Measurements from ENCODE around the gene PTPRQ. TPM values are rescaled to one million over a fixed set of nuclear protein-coding genes. Genes with fewer than 3 reads are reported as not detected.

PTPRQ gene
- total RNA-seq, 1 experiment from 2014 or later: not detected

GRCh38 chr12:80717856-80718255 lies 273.8 kb downstream of the PTPRQ start:
- Mint-ChIP-seq H3K27ac (ENCODE audit: unreplicated experiment) (no peak overlapping the region), H3K4me3 (ENCODE audit: low read depth, unreplicated experiment) (no peak overlapping the region), H3K9me3 (ENCODE audit: low read depth, unreplicated experiment) (no peaks in the 10 kb centered on the region), H3K4me1 (ENCODE audit: low read depth, unreplicated experiment) (no peaks in the 10 kb centered on the region), H3K27me3 (ENCODE audit: unreplicated experiment) (no peaks in the 10 kb centered on the region), H3K36me3 (ENCODE audit: insufficient read depth, unreplicated experiment) (no peaks in the 10 kb centered on the region)
- no peak for DNase-seq
- BruUV-seq (replicated peaks): no TSS peak
- intact Hi-C loops (cut with micrococcal nuclease; ENCODE audit: unreplicated experiment): no loop called here
- CTCF ChIA-PET: no interaction called here
- no peak for TF ChIP-seq CTCF (IDR thresholded peaks at IDR 0.05; ENCODE audit: unreplicated experiment)

GRCh38 chr12:80720516-80720915 lies 276.5 kb downstream of the PTPRQ start:
- Mint-ChIP-seq H3K27me3 (ENCODE audit: unreplicated experiment) (no peaks in the 10 kb centered on the region), H3K9me3 (ENCODE audit: low read depth, unreplicated experiment) (no peaks in the 10 kb centered on the region), H3K36me3 (ENCODE audit: insufficient read depth, unreplicated experiment) (no peaks in the 10 kb centered on the region), H3K27ac (ENCODE audit: unreplicated experiment) (no peak overlapping the region), H3K4me1 (ENCODE audit: low read depth, unreplicated experiment) (no peaks in the 10 kb centered on the region), H3K4me3 (ENCODE audit: low read depth, unreplicated experiment) (no peak overlapping the region)
- no peak for TF ChIP-seq CTCF (IDR thresholded peaks at IDR 0.05; ENCODE audit: unreplicated experiment)
- no TSS peak for BruUV-seq (replicated peaks)
- CTCF ChIA-PET: no interaction called here
- no peak for DNase-seq
- intact Hi-C loops (cut with micrococcal nuclease; ENCODE audit: unreplicated experiment): no loop called here

GRCh38 chr12:80721326-80721725 lies 277.3 kb downstream of the PTPRQ start:
- Mint-ChIP-seq H3K27me3 (ENCODE audit: unreplicated experiment) (no peaks in the 10 kb centered on the region), H3K9me3 (ENCODE audit: low read depth, unreplicated experiment) (no peaks in the 10 kb centered on the region), H3K27ac (ENCODE audit: unreplicated experiment) (no peak overlapping the region), H3K4me3 (ENCODE audit: low read depth, unreplicated experiment) (no peak overlapping the region), H3K4me1 (ENCODE audit: low read depth, unreplicated experiment) (no peaks in the 10 kb centered on the region), H3K36me3 (ENCODE audit: insufficient read depth, unreplicated experiment) (no peaks in the 10 kb centered on the region)
- no peak for DNase-seq
- BruUV-seq (replicated peaks): no TSS peak
- no peak for TF ChIP-seq CTCF (IDR thresholded peaks at IDR 0.05; ENCODE audit: unreplicated experiment)
- CTCF ChIA-PET: no interaction called here
- intact Hi-C loops (cut with micrococcal nuclease; ENCODE audit: unreplicated experiment): no loop called here
